Stimulated activated CD8-positive, alpha-beta memory T cell treated with anti-CD3 and anti-CD28 coated beads, Interleukin-4, amount 100 ng/mL, for 4 hours (primary cell): ENCODE measurements around the gene OCEL1.

Experiments used
- DNase-seq, 2 donors: peaks; one replicate each; pipeline ENCODE4 v3.0.0-alpha.2; 2020; ENCODE audit warnings: low read depth in 2 of 2, low spot score in 1 of 2

The OCEL1 gene

GRCh38 chr19:17209126-17210036 lies 16.6 kb upstream of the OCEL1 start:
- no peak for DNase-seq

- no peak for DNase-seq
Measured at GRCh38 chr19:17210296-17210695, 15.7 kb upstream of the OCEL1 start.

GRCh38 chr19:17211547-17212446 lies 14.2 kb upstream of the OCEL1 start:
- DNase-seq = no peak

- no peak for DNase-seq
Measured at GRCh38 chr19:17213334-17213733, 12.7 kb upstream of the OCEL1 start.

- DNase-seq = no peak
Measured at GRCh38 chr19:17214508-17215126, 11.4 kb upstream of the OCEL1 start.

GRCh38 chr19:17215127-17215971 lies 10.7 kb upstream of the OCEL1 start, which contains the start of gene USE1:
Gene USE1 (plus strand): TSS chr19:17215357. CDS start chr19:17215406, 49 bp downstream.
- peak; percentile 70 to 71 for DNase-seq

GRCh38 chr19:17216058-17216670 lies 9.9 kb upstream of the OCEL1 start:
- no peak for DNase-seq

GRCh38 chr19:17219286-17219685 lies 6.7 kb upstream of the OCEL1 start:
- no peak for DNase-seq

- DNase-seq = no peak
Measured at GRCh38 chr19:17220207-17220758, 5.7 kb upstream of the OCEL1 start.

- DNase-seq = no peak
Measured at GRCh38 chr19:17225053-17225452, 973 bp upstream of the OCEL1 start.

GRCh38 chr19:17227798-17228367 lies 1.9 kb downstream of the OCEL1 start:
- DNase-seq = no peak

GRCh38 chr19:17229890-17230289 lies 3.9 kb downstream of the OCEL1 start:
- DNase-seq = no peak

- no peak for DNase-seq
Measured at GRCh38 chr19:17232258-17232657, 6.2 kb downstream of the OCEL1 start.

- peak in 1 of 2 donors; percentile 36 for DNase-seq
Measured at GRCh38 chr19:17234911-17235299, 8.9 kb downstream of the OCEL1 start.

- DNase-seq = peak in 1 of 2 donors; percentile 53
Measured at GRCh38 chr19:17235300-17235970, 9.4 kb downstream of the OCEL1 start.

- no peak for DNase-seq
Measured at GRCh38 chr19:17235971-17236777, 10.1 kb downstream of the OCEL1 start.

GRCh38 chr19:17236811-17237543 lies 11.0 kb downstream of the OCEL1 start:
- DNase-seq = no peak
